ENCODE data around the gene C19orf12.

Gene C19orf12

DNA sequence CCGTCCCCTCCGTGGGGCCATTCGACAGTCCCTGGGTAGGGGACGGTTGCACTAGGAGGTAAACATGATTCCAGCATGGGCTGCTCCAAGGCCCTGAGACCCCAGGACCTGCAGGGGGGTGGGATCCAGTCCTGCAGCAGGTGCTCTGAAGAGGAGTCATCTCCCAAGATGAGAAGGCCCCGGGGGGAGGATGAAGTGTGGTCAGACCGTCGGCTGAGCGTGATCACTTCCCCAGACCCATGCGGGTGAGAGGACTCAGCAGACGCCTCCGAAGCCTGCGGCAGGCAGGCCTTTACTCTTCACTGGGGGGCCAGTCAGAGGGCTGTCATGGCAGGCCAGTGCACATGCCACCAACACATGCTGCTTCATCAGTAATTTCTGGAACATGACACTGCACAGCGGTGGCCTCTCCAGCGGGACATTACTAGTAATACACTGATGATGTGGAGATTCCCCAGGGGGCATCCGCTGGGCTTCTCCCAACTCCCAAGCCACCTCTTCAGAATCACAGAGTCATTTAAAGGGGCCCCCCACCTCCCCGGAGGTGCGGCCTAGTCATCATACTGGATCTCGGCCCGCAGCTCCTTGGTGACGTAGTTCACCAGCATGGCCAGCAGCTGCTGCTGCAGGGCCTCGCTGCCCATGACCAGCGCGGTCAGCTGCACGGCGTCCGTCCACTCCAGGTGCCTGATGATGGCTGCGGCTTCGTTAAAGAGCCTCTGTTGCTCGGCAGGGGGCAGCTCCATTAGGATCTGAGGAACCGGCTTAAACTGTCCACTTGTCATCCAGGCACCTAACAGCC is 12.7 kb downstream of the C19orf12 start:
- TF ChIP-seq, protein P1, sequence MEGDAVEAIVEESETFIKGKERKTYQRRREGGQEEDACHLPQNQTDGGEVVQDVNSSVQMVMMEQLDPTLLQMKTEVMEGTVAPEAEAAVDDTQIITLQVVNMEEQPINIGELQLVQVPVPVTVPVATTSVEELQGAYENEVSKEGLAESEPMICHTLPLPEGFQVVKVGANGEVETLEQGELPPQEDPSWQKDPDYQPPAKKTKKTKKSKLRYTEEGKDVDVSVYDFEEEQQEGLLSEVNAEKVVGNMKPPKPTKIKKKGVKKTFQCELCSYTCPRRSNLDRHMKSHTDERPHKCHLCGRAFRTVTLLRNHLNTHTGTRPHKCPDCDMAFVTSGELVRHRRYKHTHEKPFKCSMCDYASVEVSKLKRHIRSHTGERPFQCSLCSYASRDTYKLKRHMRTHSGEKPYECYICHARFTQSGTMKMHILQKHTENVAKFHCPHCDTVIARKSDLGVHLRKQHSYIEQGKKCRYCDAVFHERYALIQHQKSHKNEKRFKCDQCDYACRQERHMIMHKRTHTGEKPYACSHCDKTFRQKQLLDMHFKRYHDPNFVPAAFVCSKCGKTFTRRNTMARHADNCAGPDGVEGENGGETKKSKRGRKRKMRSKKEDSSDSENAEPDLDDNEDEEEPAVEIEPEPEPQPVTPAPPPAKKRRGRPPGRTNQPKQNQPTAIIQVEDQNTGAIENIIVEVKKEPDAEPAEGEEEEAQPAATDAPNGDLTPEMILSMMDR (IDR thresholded peaks at IDR 0.05; ENCODE audit: insufficient read depth, low read length, poor library complexity, severe bottlenecking): no peak
- no peak for TF ChIP-seq EZH2phosphoT487 (conservative IDR thresholded peaks at IDR 0.05; ENCODE audit: low read length)
- Histone ChIP-seq H3K9ac (ENCODE audit: low read length) (no peak overlapping the region), H3K79me2 (ENCODE audit: insufficient read depth, low read length) (no peaks in the 10 kb centered on the region), H3K36me3 (ENCODE audit: low read length) (no peaks in the 10 kb centered on the region), H3K27me3 (ENCODE audit: low read length) (no peaks in the 10 kb centered on the region), H3K9me3 (ENCODE audit: insufficient read depth, low read length) (no peaks in the 10 kb centered on the region), H3F3A (ENCODE audit: insufficient read depth) (no peaks in the 10 kb centered on the region), H3K27ac (ENCODE audit: low read depth, low read length) (no peak overlapping the region), H2AFZ (ENCODE audit: low read depth, low read length, severe bottlenecking) (no peak overlapping the region), H3K4me2 (ENCODE audit: low read depth, low read length, poor library complexity, severe bottlenecking) (no peak overlapping the region), H3K9me2 (replicated peaks; ENCODE audit: insufficient read depth, low read length) (no peaks in the 10 kb centered on the region), H3K4me3 (ENCODE audit: insufficient read depth, low read length, poor library complexity, severe bottlenecking) (no peak overlapping the region), H4K20me1 (ENCODE audit: low read depth, low read length) (no peaks in the 10 kb centered on the region)

DNA sequence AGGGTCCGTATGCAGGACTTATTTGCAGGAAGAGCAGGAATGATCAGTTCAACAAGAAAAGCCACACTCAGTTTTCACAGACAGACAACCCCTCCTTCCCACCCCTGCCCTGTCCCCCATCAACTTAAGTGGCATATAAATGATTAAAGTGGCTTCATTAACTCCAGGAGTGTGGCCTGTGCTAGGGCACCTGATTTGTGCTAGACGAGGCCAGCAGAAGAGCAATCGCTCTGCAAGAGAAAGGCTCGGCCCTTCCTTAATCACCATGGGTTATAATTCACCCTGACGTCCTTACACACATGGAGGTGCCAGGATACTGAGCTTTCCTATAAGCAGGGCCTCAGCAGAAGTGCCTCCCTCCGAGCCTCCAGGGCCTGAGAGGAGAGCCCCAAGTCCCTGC is 14.6 kb downstream of the C19orf12 start:
- Histone ChIP-seq H3K27ac (ENCODE audit: low read depth, low read length) (no peak overlapping the region), H3K36me3 (ENCODE audit: low read length) (no peaks in the 10 kb centered on the region), H3F3A (ENCODE audit: insufficient read depth) (no peaks in the 10 kb centered on the region), H3K4me3 (ENCODE audit: insufficient read depth, low read length, poor library complexity, severe bottlenecking) (no peak overlapping the region), H4K20me1 (ENCODE audit: low read depth, low read length) (no peaks in the 10 kb centered on the region), H3K9me3 (ENCODE audit: insufficient read depth, low read length) (peaks cover 9% of the 10 kb centered on the region; the same call in 1 of the 2 replicates), H3K27me3 (ENCODE audit: low read length) (no peaks in the 10 kb centered on the region), H3K9ac (ENCODE audit: low read length) (no peak overlapping the region), H2AFZ (ENCODE audit: low read depth, low read length, severe bottlenecking) (no peak overlapping the region), H3K4me2 (ENCODE audit: low read depth, low read length, poor library complexity, severe bottlenecking) (no peak overlapping the region), H3K79me2 (ENCODE audit: insufficient read depth, low read length) (no peaks in the 10 kb centered on the region), H3K9me2 (replicated peaks; ENCODE audit: insufficient read depth, low read length) (no peaks in the 10 kb centered on the region)
- TF ChIP-seq, protein P1 (IDR thresholded peaks at IDR 0.05; ENCODE audit: insufficient read depth, low read length, poor library complexity, severe bottlenecking): no peak
- no peak for TF ChIP-seq EZH2phosphoT487 (conservative IDR thresholded peaks at IDR 0.05; ENCODE audit: low read length)

GRCh38 chr19:29699861-29700260 is 15.2 kb downstream of the C19orf12 start:
- Histone ChIP-seq H4K20me1 (ENCODE audit: low read depth, low read length) (no peaks in the 10 kb centered on the region), H3K9me2 (replicated peaks; ENCODE audit: insufficient read depth, low read length) (no peaks in the 10 kb centered on the region), H3K27ac (ENCODE audit: low read depth, low read length) (no peak overlapping the region), H3K9ac (ENCODE audit: low read length) (no peak overlapping the region), H3K9me3 (ENCODE audit: insufficient read depth, low read length) (peaks cover 14% of the 10 kb centered on the region; the same call in 1 of the 2 replicates), H3F3A (ENCODE audit: insufficient read depth) (no peaks in the 10 kb centered on the region), H3K4me2 (ENCODE audit: low read depth, low read length, poor library complexity, severe bottlenecking) (no peak overlapping the region), H3K27me3 (ENCODE audit: low read length) (no peaks in the 10 kb centered on the region), H3K4me3 (ENCODE audit: insufficient read depth, low read length, poor library complexity, severe bottlenecking) (no peak overlapping the region), H3K79me2 (ENCODE audit: insufficient read depth, low read length) (no peaks in the 10 kb centered on the region), H2AFZ (ENCODE audit: low read depth, low read length, severe bottlenecking) (no peak overlapping the region), H3K36me3 (ENCODE audit: low read length) (no peaks in the 10 kb centered on the region)
- TF ChIP-seq, protein P1 (IDR thresholded peaks at IDR 0.05; ENCODE audit: insufficient read depth, low read length, poor library complexity, severe bottlenecking): no peak
- no peak for TF ChIP-seq EZH2phosphoT487 (conservative IDR thresholded peaks at IDR 0.05; ENCODE audit: low read length)
